ENCODE measurements around the gene TSNAXIP1.

DNA sequence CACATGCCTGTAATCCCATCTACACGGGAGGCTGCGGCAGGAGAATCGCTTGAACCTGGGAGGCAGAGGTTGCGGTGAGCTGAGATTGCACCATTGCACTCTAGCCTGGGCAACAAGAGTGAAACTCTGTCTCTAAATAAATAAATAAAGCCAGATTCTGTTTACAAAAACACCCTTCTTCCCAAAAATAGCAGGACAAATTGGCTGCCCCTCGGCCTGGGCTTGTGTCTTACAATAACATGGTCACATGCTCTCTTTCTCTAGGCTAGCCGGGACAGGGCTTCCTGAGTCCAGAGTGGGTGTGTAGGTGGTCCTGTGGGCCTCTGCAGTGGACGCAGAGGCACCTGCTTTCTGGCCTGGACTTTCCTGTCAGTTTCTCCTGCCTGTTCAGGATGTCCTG lies 63.0 kb downstream of the TSNAXIP1 start:
- no peak for TF ChIP-seq POLR2A (IDR thresholded peaks at IDR 0.05)
- TF ChIP-seq, protein P1, sequence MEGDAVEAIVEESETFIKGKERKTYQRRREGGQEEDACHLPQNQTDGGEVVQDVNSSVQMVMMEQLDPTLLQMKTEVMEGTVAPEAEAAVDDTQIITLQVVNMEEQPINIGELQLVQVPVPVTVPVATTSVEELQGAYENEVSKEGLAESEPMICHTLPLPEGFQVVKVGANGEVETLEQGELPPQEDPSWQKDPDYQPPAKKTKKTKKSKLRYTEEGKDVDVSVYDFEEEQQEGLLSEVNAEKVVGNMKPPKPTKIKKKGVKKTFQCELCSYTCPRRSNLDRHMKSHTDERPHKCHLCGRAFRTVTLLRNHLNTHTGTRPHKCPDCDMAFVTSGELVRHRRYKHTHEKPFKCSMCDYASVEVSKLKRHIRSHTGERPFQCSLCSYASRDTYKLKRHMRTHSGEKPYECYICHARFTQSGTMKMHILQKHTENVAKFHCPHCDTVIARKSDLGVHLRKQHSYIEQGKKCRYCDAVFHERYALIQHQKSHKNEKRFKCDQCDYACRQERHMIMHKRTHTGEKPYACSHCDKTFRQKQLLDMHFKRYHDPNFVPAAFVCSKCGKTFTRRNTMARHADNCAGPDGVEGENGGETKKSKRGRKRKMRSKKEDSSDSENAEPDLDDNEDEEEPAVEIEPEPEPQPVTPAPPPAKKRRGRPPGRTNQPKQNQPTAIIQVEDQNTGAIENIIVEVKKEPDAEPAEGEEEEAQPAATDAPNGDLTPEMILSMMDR (IDR thresholded peaks at IDR 0.05) = no peak
